SK-N-SH treated with all-trans-retinoic acid at 6 μM for 48 hours (cell line): ENCODE data around the gene GNA14.
"Not testable (repeated sequence)": the region's sequence is repeated elsewhere in the genome, so short reads cannot be mapped to it uniquely, and the experiment has no call there.

ENCODE experiments used
- CREB5 ChIP-seq: fragments of 250-450 bp; sonication (Bioruptor Pico); IDR thresholded peaks from 2 replicates; pipeline ENCODE4 v1.5.1; 2020; ENCODE audit warnings: low read depth, mild to moderate bottlenecking, moderate library complexity
- ISL1 ChIP-seq: fragments of 250-450 bp; sonication (Bioruptor Pico); IDR thresholded peaks from 2 replicates; pipeline ENCODE4 v2.1.2; 2022; ENCODE audit warnings: mild to moderate bottlenecking, moderate library complexity
- OSR1 ChIP-seq: fragments of 250-450 bp; sonication (Bioruptor Pico); IDR thresholded peaks from 2 replicates; pipeline ENCODE4 v1.8.0; 2022; ENCODE audit warnings: moderate library complexity, mild to moderate bottlenecking, inconsistent platforms
- RARB ChIP-seq: fragments of 250-450 bp; sonication (Bioruptor Pico); IDR thresholded peaks from 2 replicates; pipeline ENCODE4 v1.8.0; 2021; ENCODE audit warnings: mild to moderate bottlenecking, moderate library complexity
- TSHZ2 ChIP-seq: fragments of 250-450 bp; sonication (Bioruptor Pico); IDR thresholded peaks from 2 replicates; pipeline ENCODE4 v1.5.0; 2020; ENCODE audit warnings: mild to moderate bottlenecking, moderate library complexity
- ZC3H10 ChIP-seq: fragments of 250-450 bp; sonication (Bioruptor Pico); IDR thresholded peaks from 2 replicates; pipeline ENCODE4 v1.5.1; 2021; ENCODE audit warnings: mild to moderate bottlenecking, moderate library complexity
- ZFP30 ChIP-seq: fragments of 450-650 bp; formaldehyde crosslinking; IDR thresholded peaks from 2 replicates; pipeline ENCODE4 v1.5.0; 2022; ENCODE audit warnings: mild to moderate bottlenecking, moderate library complexity
- ZNF70 ChIP-seq: fragments of 450-650 bp; formaldehyde crosslinking; IDR thresholded peaks from 2 replicates; pipeline ENCODE4 v1.5.0; 2020; ENCODE audit warnings: mild to moderate bottlenecking, moderate library complexity
- TF ChIP-seq, protein P1 (sequence below): fragments of 250-450 bp; sonication (Bioruptor Pico); IDR thresholded peaks from 2 replicates; pipeline ENCODE4 v1.8.0; 2020; ENCODE audit warnings: mild to moderate bottlenecking, moderate library complexity, borderline replicate concordance

DNA sequence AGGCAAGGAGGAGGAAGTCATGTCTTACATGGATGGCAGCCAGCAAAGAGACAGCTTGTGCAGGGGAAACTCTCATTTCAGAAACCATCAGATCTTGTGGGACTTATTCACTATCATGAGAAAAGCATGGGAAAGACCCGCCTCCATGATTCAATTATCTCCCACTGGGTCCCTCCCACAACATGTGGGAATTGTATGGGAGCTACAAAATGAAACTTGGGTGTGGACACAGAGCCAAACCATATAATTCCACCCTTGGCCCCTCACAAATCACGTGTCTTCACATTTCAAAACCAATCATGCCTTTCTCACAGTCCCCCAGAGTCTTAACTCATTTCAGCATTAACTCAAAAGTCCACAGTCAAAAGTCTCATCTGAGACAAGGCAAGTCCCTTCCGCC lies 42.0 kb upstream of the GNA14 start:
- TF ChIP-seq, protein P1, sequence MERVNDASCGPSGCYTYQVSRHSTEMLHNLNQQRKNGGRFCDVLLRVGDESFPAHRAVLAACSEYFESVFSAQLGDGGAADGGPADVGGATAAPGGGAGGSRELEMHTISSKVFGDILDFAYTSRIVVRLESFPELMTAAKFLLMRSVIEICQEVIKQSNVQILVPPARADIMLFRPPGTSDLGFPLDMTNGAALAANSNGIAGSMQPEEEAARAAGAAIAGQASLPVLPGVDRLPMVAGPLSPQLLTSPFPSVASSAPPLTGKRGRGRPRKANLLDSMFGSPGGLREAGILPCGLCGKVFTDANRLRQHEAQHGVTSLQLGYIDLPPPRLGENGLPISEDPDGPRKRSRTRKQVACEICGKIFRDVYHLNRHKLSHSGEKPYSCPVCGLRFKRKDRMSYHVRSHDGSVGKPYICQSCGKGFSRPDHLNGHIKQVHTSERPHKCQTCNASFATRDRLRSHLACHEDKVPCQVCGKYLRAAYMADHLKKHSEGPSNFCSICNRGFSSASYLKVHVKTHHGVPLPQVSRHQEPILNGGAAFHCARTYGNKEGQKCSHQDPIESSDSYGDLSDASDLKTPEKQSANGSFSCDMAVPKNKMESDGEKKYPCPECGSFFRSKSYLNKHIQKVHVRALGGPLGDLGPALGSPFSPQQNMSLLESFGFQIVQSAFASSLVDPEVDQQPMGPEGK (CRISPR knock-in tag): not testable (repeated sequence)
- TF ChIP-seq TSHZ2 (CRISPR knock-in tag); ZFP30 (CRISPR knock-in tag); RARB (CRISPR knock-in tag); CREB5; ISL1 (CRISPR knock-in tag); ZNF70 (CRISPR knock-in tag); ZC3H10; OSR1 (CRISPR knock-in tag): not testable (repeated sequence)
